Activated gamma-delta T cell treated with anti-CD3 and anti-CD28 coated beads, Interleukin-2, amount 50 U/mL, for 16 hours (primary cell): ENCODE data around the gene ADAM15.
A peak's percentile ranks its signal among the peaks of the same experiment; 100 is the strongest.

ENCODE experiments used
- DNase-seq: peaks from one replicate; pipeline ENCODE4 v3.0.0-alpha.2; 2020; ENCODE audit warnings: low read depth

ADAM15 gene

DNA sequence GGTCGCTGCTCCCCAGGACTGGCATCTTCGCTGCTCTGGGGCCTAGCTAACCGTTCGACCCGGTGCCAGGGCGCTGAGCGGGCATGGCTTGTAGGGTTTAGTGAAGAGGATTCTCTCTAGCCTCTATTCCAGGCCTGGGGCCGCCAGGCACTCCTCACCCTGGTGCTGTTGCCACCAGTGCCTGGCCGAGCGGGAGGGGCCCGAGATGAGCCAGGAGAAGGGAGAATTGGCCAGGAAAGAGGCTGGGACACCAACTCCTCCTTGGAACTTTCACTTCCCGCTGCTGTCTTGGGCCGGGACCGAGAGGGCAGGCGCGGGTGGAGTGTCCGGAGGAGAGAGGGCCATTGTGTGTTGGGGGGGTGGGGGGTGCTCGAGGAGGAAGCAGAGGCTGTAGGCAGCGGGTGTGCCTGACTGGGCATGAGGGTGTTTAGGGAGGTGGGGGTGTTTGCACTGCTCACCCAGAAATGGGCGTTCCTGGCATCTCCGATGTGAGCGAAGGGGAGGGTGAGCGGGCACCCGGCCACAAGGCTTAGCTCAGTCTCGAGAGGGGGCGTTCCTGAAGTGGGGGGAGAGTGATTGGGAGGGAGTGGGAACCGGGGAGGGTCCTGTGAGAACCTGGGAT lies 772 bp downstream of the ADAM15 start:
- DNase-seq = no peak

DNA sequence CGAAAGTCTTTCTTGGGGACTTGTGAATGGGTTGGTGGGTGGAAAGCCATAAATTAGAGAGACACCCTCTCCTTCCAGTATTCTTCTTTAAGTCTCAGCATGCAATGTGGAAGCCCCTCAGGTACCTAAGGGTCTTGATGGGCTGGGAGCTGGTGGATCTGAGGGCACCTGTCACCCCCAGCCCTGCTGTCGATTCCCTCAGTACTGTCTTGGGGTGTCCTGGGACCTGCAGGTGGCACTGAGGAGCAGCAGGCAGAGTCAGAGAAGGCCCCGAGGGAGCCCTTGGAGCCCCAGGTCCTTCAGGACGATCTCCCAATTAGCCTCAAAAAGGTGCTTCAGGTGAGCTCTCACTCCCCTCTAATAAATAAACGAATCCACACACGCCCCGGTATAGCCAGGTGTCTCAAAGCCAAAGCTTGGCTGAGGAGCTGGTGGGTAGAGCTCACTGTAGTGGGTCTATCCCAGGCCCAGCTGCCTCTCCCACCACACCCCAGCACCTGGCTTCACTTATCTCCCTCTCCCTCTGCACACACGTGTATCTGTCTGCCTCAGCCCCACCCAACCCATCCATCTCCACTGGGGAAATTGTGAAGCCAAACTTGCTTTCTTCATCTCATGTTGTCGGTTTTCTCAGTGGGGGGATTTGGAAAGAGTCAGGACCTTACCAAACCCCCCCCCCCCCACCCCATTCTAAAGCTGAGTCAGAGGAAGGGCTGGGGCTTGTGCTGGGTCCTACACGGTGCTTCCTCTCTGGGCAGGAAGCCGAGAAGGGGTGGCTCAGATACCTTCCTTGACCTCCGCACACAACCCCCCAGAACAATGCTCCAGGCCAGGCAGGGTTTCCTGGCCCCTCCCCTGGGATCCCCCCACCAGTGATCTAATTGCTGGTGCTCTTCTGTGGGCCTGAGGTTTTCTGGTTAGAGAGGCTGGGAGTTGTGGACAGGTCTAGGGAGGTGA lies 1.6 kb downstream of the ADAM15 start:
- no peak for DNase-seq

DNA sequence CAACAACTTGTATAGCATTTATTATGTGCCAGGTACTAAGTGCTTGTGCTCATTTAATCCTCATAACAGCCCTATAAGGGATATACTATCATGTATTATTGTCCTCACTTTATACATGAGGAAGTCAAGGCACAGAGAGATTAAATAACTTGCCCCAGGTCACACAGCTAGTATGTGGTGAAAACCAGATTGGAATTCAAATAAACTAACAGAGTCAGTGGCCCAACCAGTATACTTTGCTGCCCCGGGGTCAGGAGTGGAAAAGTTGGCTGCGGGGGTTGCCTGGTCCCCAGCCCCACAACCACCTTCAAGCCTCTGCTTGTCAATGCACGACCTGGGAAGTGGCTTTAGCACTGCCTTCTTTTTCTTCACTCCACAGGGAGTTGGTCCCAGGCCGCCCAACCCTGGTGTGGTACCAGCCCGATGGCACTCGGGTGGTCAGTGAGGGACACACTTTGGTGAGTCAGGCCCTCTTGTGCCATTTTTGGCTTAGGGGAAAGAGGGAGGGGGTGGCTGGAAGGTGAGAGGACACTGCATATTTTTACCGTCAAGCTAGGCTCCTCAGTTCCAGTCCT lies 2.5 kb downstream of the ADAM15 start:
- DNase-seq = no peak

DNA sequence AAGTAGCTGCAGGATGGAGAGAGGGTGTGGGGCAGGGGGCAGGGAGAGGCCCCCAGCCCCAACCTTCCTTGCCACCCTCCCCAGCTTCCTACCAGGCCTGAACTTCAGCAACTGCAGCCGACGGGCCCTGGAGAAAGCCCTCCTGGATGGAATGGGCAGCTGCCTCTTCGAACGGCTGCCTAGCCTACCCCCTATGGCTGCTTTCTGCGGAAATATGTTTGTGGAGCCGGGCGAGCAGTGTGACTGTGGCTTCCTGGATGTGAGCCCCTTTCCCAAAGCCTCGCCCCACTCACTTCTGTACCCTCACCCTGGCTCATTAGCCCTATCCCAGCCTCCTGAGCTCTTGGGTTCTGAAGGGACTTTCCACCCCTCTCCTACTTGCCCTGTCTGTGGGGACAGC lies 6.0 kb downstream of the ADAM15 start:
- DNase-seq = no peak

DNA sequence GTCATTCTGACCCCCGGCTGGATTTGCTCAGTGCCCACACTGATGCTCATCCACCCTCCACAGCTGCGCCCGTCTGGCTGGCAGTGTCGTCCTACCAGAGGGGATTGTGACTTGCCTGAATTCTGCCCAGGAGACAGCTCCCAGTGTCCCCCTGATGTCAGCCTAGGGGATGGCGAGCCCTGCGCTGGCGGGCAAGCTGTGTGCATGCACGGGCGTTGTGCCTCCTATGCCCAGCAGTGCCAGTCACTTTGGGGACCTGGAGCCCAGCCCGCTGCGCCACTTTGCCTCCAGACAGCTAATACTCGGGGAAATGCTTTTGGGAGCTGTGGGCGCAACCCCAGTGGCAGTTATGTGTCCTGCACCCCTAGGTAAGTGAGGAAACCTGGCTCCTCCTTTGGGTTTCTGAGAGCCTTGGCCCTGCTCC lies 6.7 kb downstream of the ADAM15 start:
- no peak for DNase-seq

DNA sequence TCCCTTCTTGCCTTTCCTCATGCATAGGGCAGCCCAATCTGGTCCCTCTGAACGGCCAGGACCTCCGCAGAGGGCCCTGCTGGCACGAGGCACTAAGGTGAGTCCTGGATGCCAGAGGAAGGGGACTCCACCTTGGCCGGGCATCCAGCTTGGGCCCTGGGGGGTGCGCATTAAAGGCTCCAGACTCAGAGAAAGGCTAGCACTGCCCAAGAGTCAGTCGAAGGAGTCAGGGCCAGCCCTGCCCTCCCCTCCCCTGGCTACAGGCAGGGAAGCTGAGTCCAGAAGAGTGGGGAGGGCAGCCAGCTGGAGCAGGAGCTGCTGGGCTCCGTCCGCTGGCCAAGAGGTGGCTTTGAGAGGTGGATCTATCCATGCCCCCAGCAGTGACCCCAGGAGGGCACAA lies 9.6 kb downstream of the ADAM15 start:
- DNase-seq = no peak

DNA sequence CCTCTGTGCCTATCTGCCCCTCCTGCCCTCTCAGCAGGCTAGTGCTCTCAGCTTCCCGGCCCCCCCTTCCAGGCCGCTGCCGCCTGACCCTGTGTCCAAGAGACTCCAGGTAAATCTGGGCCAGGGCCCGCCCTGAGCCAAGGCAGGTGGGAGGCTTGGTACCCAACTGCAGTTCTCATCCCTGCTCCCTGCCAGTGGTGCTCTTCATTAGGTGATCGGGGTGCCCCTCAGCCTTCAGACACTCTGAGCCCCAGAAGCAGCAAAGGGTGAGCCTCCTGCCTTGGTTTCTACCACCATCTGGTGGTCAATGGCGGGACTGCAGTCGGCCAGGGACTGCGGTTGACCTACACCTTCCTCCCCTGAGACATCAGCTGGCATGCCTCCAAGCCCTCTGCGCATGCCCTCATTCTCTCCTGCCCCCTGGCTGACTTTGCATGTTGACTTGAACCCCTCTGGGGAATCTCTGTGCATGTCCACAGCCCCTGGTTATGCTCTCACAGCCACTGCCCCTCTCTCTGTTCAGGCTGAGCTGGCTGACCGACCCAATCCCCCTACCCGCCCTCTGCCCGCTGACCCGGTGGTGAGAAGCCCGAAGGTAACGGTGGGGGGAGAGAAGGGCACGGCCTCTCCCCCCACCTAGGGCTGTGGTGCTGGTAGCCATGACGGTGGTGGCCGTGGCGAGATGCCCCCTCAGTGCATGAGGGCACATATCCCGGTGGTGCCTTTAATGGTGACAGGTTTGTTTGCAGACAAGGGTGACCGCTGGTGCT lies 10.4 kb downstream of the ADAM15 start:
- DNase-seq = peak; percentile 95

DNA sequence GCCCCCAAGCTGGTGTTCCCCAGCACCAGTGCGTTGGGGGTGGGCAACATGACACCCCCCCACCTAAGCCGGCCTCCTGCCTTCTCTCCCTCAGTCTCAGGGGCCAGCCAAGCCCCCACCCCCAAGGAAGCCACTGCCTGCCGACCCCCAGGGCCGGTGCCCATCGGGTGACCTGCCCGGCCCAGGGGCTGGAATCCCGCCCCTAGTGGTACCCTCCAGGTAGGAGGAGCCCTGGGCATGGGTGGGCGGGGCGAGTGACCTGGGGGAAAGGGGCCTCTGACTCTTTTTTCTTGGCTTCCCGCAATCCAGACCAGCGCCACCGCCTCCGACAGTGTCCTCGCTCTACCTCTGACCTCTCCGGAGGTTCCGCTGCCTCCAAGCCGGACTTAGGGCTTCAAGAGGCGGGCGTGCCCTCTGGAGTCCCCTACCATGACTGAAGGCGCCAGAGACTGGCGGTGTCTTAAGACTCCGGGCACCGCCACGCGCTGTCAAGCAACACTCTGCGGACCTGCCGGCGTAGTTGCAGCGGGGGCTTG lies 11.1 kb downstream of the ADAM15 start:
- no peak for DNase-seq

DNA sequence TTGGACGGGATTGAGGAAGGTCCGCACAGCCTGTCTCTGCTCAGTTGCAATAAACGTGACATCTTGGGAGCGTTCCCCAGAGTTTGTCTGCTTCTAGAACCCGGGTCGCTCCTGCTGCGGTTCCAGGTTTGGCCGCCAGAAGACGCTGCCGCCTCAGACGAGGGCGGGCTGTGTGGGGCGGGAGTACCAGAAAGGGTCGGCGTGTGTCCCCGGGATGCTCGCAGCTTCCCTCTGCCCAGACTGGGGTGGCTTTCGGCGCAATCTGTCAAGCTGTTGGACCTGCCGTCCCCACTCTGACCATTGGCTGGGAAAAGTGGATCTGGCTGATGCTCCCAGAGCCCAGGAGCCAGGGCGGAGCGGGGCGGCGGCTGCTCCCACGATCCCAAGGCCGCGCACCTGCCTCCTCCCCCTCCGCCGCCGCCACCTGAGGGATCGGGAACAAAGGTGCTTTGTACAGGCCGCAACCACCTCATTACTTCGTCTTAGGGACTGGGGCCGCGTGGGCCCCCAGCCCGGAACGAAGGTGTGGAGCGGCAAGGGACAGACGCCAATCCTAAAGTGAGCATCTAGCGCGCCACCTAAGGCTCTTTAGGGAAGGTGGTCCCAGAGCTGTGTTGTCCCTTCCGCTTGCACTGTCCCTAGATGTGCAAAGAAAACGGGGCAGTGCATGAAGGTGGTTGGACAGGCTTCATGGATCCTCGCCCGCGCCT lies 11.7 kb downstream of the ADAM15 start:
- no peak for DNase-seq

DNA sequence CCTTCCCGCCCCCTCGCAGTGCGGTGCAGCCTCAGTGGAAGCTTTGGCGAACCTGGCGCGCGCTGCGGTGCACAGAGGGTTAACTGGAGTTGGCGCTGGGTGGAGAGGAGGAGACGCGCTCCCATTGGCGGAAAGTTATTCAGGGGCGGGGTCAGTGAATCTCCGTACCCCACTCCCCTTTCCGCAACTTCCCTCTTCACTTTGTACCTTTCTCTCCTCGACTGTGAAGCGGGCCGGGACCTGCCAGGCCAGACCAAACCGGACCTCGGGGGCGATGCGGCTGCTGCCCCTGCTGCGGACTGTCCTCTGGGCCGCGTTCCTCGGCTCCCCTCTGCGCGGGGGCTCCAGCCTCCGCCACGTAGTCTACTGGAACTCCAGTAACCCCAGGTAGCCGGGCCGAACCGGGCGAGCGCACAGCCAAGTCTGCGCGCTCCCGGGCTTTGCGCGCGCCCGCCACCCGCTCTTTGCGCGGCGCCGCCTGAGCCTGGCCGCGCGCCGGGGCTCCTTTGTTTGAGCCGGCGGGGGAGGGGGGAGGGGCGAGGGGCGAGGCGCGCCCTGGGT lies 12.5 kb downstream of the ADAM15 start, which contains the start of gene EFNA4:
Gene EFNA4, plus strand, starts transcription at position 191 of the 561 bp plus-strand sequence. Its CDS starts 84 bp downstream, at position 275.
- peak; percentile 67 for DNase-seq

DNA sequence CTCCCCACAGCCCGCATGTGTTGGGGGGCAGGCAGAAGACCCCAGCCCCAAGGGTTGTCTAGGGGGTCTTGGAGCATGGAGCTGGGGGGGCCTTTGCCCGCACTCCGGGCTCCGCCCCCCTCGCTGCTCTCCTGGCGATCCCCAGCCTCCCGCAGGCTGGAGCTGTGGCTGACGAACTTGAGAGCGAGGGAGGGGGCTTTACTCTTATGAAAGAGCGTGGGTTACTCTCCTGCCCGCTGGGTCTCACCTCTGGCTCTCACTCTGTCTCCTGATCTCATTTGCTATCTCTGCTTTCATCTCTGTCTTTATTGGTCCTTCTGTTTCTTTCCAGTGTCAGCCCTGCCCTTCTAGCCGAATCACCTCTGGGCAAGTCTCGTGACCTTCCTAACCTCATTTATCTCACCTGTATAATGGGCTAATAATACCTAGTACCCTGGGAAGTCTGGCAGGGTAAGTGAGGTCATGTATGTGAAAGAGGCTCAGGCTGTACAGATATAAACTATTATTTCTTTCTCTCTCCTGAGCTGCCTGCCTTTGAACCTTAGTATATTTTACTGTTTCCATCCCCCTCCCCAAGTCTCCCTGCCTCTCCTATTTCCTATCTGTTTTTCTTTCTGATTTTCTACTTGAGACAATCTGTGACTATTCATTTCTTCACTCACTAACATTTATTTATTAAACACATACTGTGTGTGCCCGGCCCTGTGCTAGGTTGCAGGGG lies 13.2 kb downstream of the ADAM15 start:
- no peak for DNase-seq

DNA sequence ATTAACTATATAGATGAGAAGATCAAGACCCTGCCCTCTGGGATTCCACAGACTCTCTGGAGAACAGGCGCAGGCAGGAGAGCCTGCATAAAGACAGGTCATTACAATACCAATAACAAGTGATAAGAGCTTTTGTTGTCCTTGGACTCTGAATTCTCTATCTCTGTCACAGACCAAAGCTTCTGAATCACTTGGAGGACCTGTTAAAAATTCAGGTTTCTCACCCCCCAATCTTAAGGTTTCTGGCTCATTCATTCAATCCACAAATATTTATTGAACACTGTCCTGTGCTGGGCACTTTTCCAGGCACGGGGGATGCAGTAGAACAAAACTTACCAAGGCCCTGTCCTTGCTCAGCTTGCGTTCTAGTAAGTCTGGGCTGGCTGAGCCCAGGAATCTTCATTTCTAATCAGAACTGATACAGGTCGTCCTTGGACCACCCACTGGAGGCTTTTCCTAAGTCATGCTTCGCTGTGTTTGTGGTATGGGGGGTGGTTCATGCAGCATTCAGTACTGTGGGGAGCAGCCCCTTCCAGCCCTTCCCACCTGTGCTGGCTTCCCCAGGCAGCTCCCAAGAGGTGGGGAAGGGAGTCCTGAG lies 13.8 kb downstream of the ADAM15 start:
- DNase-seq = no peak

DNA sequence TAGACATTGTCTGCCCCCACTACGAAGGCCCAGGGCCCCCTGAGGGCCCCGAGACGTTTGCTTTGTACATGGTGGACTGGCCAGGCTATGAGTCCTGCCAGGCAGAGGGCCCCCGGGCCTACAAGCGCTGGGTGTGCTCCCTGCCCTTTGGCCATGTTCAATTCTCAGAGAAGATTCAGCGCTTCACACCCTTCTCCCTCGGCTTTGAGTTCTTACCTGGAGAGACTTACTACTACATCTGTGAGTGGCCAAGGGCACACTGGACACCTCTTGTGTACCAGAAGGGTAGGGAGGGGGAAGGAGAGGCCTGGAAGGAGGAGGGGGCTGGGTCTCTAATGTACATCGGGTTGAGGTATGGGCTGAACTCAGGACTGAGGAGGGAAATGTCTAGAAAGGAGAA lies 15.7 kb downstream of the ADAM15 start:
- no peak for DNase-seq

DNA sequence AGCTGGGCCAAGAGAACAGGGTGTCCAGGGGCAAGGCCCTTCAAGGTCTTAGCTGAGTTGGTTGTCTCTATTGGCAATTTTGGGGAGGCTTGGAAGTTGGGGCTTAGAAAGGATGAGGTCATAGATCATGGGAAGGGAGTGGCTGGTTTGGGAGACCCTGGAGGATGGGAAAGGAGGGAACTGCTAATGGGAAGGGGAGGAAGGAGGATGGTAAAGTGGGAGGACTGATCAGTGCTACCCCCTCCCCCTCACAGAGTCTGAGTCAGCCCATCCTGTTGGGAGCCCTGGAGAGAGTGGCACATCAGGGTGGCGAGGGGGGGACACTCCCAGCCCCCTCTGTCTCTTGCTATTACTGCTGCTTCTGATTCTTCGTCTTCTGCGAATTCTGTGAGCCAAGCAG lies 17.5 kb downstream of the ADAM15 start:
- DNase-seq = no peak

DNA sequence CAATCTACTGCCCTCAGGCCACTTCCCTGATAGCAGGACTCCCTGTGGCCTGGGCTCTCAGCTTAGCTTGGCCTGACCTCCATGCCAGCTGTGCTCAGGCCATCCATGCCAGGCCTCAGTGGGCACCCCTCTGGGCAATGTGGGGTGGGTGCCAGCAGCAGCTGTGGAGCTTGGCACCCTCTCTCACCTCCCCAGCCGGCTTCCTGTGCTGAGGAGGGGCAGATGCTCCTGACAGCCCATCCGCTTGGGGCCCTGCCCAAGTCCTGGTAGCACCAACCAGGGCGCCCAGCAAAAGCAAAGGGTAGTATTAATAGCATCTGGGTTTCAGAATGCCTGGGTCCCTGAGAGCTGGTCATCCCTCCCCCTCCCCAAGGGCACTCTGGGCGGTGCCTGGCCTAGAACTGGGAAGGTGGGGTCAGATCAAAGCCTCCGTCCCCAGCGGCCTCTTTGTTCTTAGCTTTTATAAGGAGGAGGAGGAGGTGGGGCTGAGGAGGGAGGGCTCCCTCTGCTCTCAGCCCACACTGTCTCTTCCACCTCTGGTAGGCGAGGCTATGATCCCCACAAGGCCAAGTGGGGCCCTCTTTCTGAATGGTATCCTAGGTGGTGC lies 18.5 kb downstream of the ADAM15 start:
- no peak for DNase-seq

DNA sequence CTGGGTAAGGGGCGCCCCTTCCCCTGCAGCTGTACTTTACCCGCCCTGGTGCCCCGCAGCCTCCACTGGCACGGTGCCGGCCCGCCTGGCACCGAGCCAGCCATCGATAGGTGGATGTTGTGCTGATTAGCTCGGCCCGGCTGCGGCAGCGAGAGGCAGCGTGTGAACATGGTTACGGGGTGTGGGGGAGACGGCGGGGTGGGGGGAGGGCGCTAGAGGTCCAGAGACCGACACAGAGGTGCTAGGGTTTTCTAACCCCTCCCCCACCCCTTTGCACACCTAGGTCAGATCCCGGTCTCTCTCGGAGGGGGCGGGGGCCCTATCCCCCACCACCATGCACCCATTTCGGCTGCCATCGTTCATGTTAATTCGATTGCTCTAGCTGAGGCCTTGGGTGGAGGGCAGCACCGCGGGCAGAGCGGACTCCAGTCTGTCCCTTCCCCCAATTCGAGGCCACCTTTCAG lies 19.1 kb downstream of the ADAM15 start:
- no peak for DNase-seq

DNA sequence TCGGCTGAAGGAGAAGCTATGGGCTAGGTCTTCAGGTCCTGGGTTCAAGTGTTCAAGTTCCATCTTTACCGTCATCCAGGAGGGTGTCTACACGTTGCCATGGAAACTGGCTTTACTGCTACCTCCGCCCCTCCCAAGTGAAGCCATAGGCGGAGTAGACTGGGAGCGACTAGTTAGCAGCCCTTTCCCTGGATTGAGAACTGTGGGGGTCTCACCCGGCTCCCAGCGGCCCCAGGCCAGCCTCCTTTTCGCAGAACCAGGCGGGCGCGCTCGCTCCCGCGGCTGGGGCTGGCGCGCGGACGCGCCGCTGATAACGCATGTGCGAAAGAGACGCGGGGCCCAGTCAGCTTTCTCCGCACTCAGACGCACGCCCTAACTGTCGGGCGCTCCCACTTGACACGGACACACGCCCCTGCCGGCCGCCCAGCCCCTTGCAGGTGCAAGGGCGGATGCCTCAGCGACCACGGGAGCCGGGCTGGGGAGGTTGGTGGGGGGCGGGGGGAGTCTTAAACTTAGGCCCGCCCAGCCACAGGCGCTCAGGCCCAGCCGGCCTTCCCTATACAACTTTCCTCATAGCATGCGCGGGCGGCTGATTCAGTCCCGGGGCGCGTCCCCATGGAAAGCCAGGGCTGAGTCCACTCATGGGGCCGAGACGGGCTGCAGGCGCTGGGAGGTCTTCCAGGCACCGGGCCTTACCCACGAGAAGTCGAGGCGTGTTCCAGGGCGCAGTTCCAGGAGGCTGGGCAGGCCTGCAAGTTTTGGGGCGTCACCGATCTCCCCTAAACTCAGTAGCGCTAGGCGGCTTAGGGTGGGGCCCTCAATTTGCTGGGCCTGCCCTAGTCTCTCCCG lies 19.8 kb downstream of the ADAM15 start:
- peak; percentile 60 for DNase-seq

DNA sequence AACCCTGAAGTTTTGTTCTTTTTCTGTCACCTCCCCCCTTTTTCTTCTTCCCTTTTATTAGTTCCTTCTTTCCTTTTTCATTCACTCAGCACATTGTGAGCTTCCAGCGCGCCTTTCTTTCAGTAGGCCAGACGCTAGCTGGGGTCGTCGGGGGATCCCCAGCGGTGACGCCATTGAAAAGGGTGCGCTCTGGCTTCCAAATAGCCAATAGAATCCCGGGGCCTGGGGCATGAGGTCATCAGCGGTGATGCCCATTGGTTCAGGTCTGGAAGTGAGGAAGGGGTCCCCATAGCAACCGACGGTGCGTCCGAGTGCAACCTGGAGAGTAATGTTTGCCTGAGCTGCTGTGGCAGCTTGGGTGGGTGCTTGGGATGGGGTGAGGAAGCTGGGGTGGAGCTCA lies 20.6 kb downstream of the ADAM15 start:
- DNase-seq = no peak
